A204.1 (cell line): ENCODE data around the gene VAPA.
A peak's percentile ranks its signal among the peaks of the same experiment; 100 is the strongest.

ENCODE experiments used
- FAIRE-seq: peaks from 2 replicates; lab custom pipeline; 2012; peaks lifted over from hg19 to GRCh38; lab: Jason Lieb, UNC

Gene VAPA

GRCh38 chr18:9941660-9942059, 27.8 kb downstream of the VAPA start:
- peak; percentile 40 for FAIRE-seq

- no peak for FAIRE-seq
Observed at GRCh38 chr18:9943311-9943710, 29.5 kb downstream of the VAPA start.

- FAIRE-seq, result no peak
Observed at GRCh38 chr18:9944805-9945204, 31.0 kb downstream of the VAPA start.

GRCh38 chr18:9946831-9947230, 33.0 kb downstream of the VAPA start:
- no peak for FAIRE-seq

- FAIRE-seq, result no peak
Observed at GRCh38 chr18:9947248-9947647, 33.4 kb downstream of the VAPA start.

- FAIRE-seq, result no peak
Observed at GRCh38 chr18:9949315-9949714, 35.5 kb downstream of the VAPA start.

- no peak for FAIRE-seq
Observed at GRCh38 chr18:9949861-9950260, 36.0 kb downstream of the VAPA start.

GRCh38 chr18:9950289-9951016, 36.6 kb downstream of the VAPA start:
- no peak for FAIRE-seq

- peak; percentile 61 for FAIRE-seq
Observed at GRCh38 chr18:9951022-9951859, 37.4 kb downstream of the VAPA start.

GRCh38 chr18:9952633-9953416, 39.0 kb downstream of the VAPA start:
- FAIRE-seq, result no peak

- no peak for FAIRE-seq
Observed at GRCh38 chr18:9958861-9959399, 45.1 kb downstream of the VAPA start.

GRCh38 chr18:9959564-9959963, 45.7 kb downstream of the VAPA start:
- FAIRE-seq, result no peak

GRCh38 chr18:9960258-9960904, 46.6 kb downstream of the VAPA start:
- FAIRE-seq, result no peak

GRCh38 chr18:9961041-9961440, 47.2 kb downstream of the VAPA start:
- no peak for FAIRE-seq

- FAIRE-seq, result no peak
Observed at GRCh38 chr18:9965711-9966624, 52.2 kb downstream of the VAPA start.

GRCh38 chr18:9968081-9968848, 54.4 kb downstream of the VAPA start:
- FAIRE-seq, result no peak

- FAIRE-seq, result no peak
Observed at GRCh38 chr18:9969247-9969646, 55.4 kb downstream of the VAPA start.

GRCh38 chr18:9971313-9971920, 57.6 kb downstream of the VAPA start:
- peak; percentile 99 for FAIRE-seq

- no peak for FAIRE-seq
Observed at GRCh38 chr18:9973470-9973869, 59.7 kb downstream of the VAPA start.
